Measurements from ENCODE around the gene PLET1. TPM values are rescaled to one million over a fixed set of nuclear protein-coding genes. Genes with fewer than 3 reads are reported as not detected.

Gene PLET1
- total RNA-seq, 1 donor from 2014 or later, result not detected

DNA sequence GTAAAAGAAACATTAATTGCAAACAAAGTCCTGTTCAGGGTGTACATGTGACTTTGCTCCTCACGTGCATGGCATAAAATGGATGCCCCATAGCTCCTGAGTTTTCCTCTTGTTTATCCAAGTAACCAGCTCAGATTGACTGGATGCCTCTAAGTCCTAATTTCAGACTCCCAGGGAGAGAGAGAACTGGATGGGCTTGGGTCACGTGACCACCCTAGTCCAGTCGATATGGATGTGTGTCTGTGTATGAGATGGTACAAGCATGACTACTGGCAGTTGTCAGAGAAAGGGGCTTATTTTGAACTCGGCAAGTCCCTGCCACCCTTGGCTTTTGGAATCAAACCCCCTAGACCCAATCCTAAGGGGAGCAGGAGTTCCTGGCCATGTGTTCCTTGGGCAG lies 35.4 kb upstream of the PLET1 start:
- H3K4me3 ChIP-seq (ENCODE audit: low read depth, low read length), result no peak overlapping the region
- no peak for TF ChIP-seq CTCF (IDR thresholded peaks at IDR 0.05; ENCODE audit: insufficient read depth, low read length, poor library complexity, severe bottlenecking)
- H3K36me3 ChIP-seq (ENCODE audit: control insufficient read depth, insufficient read depth, low read length), result no peaks in the 10 kb centered on the region
- no peak for DNase-seq (ENCODE audit: low read depth)
- H3K27me3 ChIP-seq (ENCODE audit: control insufficient read depth, insufficient read depth, low read length), result peaks cover 2% of the 10 kb centered on the region

- Histone ChIP-seq H3K36me3 (ENCODE audit: control insufficient read depth, insufficient read depth, low read length) (no peaks in the 10 kb centered on the region), H3K27me3 (ENCODE audit: control insufficient read depth, insufficient read depth, low read length) (peaks cover 2% of the 10 kb centered on the region), H3K4me3 (ENCODE audit: low read depth, low read length) (no peak overlapping the region)
- TF ChIP-seq CTCF (IDR thresholded peaks at IDR 0.05; ENCODE audit: insufficient read depth, low read length, poor library complexity, severe bottlenecking), result no peak
- DNase-seq (ENCODE audit: low read depth), result no peak
These were observed 34.2 kb upstream of the PLET1 start for GRCh38 chr11:112294688-112295340.

DNA sequence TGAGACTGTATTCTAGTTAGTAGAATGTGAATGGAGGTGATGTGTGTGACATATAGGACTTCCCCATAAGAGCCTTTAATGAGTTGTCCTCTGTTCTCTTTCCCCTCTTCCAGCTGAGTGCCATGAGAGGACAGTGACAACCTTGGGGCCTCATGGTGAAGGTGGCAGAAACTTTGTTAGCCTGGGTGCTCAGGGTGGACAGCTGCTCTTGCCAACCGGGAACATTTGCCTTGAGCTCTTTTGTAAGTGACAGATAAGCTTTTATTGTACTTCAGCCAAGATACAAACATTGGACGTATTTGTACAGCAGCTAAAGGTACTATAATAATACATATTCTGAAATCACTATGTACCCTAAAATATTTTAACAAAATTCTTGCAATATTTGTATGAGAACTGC lies 33.0 kb upstream of the PLET1 start:
- H3K27me3 ChIP-seq (ENCODE audit: control insufficient read depth, insufficient read depth, low read length), result no peaks in the 10 kb centered on the region
- DNase-seq (ENCODE audit: low read depth), result no peak
- H3K36me3 ChIP-seq (ENCODE audit: control insufficient read depth, insufficient read depth, low read length), result no peaks in the 10 kb centered on the region
- no peak for TF ChIP-seq CTCF (IDR thresholded peaks at IDR 0.05; ENCODE audit: insufficient read depth, low read length, poor library complexity, severe bottlenecking)
- no peak overlapping the region for H3K4me3 ChIP-seq (ENCODE audit: low read depth, low read length)

DNA sequence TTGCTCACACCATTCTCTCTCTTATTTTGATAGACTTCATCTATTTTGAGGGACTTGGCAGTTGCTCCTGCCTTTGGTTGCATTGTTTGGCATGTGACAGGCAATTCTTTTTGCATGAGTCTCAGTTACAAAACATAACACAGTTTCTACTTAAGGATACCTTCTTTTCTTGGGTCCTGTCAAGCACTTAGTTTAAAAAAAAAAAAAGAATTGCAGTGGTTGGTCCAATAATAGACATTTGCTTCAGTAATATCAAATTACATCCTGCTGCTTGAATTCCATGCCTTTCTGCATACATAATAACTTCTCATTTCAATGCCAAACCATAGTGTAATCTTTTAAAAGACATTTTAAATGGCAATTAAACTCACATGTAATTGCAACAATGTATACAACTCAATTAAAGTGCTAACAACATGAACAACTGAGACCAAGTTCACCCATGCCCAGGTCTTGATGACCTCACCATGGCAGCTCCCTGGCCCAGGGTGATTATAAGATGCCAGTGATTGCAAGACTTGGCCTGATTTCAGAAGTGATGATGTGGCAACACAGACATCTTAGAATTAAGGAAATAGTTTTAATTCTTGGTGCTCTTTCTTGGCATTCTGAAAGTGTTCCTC lies 32.2 kb upstream of the PLET1 start:
- no peaks in the 10 kb centered on the region for H3K27me3 ChIP-seq (ENCODE audit: control insufficient read depth, insufficient read depth, low read length)
- peak; percentile 53 for DNase-seq (ENCODE audit: low read depth)
- no peak overlapping the region for H3K4me3 ChIP-seq (ENCODE audit: low read depth, low read length)
- no peaks in the 10 kb centered on the region for H3K36me3 ChIP-seq (ENCODE audit: control insufficient read depth, insufficient read depth, low read length)
- no peak for TF ChIP-seq CTCF (IDR thresholded peaks at IDR 0.05; ENCODE audit: insufficient read depth, low read length, poor library complexity, severe bottlenecking)

DNA sequence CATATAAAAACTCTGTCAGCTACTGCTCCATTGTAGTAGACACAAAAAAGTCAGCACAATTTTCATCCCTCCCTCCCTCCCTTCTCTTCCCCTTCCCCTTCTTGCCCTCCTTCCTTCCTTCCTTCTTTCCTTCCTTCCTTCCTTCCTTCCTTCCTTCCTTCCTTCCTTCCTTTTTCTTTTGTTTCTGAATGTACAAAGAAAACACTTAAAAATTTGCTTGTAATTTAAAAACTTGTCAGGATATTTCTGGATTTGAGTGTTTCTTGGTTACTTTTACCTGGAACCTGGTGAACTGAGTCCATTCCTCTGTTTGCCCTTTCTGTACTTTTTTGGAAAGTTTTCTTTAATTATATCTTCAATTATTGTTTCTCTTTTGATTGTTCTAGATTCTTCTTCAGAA lies 31.5 kb upstream of the PLET1 start:
- TF ChIP-seq CTCF (IDR thresholded peaks at IDR 0.05; ENCODE audit: insufficient read depth, low read length, poor library complexity, severe bottlenecking), result no peak
- Histone ChIP-seq H3K4me3 (ENCODE audit: low read depth, low read length) (no peak overlapping the region), H3K27me3 (ENCODE audit: control insufficient read depth, insufficient read depth, low read length) (no peaks in the 10 kb centered on the region), H3K36me3 (ENCODE audit: control insufficient read depth, insufficient read depth, low read length) (no peaks in the 10 kb centered on the region)
- no peak for DNase-seq (ENCODE audit: low read depth)

GRCh38 chr11:112291191-112291590 lies 30.5 kb upstream of the PLET1 start:
- H3K27me3 ChIP-seq (ENCODE audit: control insufficient read depth, insufficient read depth, low read length), result no peaks in the 10 kb centered on the region
- no peaks in the 10 kb centered on the region for H3K36me3 ChIP-seq (ENCODE audit: control insufficient read depth, insufficient read depth, low read length)
- TF ChIP-seq CTCF (IDR thresholded peaks at IDR 0.05; ENCODE audit: insufficient read depth, low read length, poor library complexity, severe bottlenecking), result no peak
- DNase-seq (ENCODE audit: low read depth), result no peak
- no peak overlapping the region for H3K4me3 ChIP-seq (ENCODE audit: low read depth, low read length)
